ENCODE data around the gene NMS.

GRCh38 chr2:100494712-100495111 is 24.4 kb downstream of the NMS start:
- TF ChIP-seq CTCF (IDR thresholded peaks at IDR 0.05) = no peak
- TF ChIP-seq POLR2A (IDR thresholded peaks at IDR 0.05) = no peak
